HG02798 (cell line): Measurements from ENCODE around the gene AQP3.
"Not testable (repeated sequence)": the region's sequence is repeated elsewhere in the genome, so short reads cannot be mapped to it uniquely, and the experiment has no call there.

ENCODE experiments used
- ATAC-seq: cut with Tn5 transposase; IDR thresholded peaks from one replicate; pipeline ENCODE4 v1.9.1; 2021; ENCODE audit warnings: mild to moderate bottlenecking; ENCODE audit not compliant: unreplicated experiment, poor library complexity

Gene AQP3

DNA sequence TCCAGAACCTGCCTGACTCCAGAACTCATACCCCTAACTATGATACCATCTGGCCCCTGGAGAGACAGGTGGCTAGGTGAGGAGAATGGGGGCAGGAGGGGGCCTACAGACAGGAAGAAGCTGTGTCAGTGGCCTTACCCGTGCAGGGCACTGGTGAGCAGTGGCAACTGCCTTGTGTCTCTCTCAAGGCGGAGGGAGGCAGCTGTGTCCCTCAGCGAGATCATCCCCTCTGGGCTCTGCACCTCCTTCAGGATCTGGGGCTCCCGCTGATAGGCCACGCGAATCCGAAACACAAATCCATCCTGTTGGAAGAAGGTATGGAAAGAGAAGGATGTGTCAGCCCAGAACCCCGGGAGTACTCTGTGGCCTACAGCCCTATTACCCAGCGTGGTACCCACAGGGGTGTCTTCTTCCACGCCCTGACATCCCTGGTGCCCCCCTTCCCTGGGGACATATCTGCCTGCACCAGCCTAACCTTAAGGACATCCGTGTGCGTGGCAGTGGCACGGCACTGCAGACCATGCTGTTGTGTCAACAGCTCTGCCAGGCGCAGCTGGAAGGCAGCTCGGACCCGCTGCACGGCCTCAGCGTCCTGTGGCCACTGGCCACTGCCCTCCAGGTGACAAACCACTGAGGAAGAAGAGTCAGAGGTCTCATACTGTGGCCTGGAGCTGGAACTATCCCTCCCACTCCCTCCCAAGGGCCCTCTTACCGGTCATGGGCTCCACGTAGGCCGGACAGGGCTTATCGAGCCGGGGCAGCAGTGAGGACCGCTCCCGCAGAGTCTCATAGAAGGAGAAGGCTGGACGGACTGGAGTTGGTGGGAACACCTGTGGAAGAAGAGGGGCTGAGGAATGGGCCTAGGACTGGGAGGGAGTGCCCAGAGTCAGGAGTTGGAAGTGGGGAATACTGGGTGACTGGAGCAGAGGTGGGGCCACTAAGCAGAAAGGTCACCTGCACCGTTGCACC lies 18.5 kb upstream of the AQP3 start:
- ATAC-seq = no peak

DNA sequence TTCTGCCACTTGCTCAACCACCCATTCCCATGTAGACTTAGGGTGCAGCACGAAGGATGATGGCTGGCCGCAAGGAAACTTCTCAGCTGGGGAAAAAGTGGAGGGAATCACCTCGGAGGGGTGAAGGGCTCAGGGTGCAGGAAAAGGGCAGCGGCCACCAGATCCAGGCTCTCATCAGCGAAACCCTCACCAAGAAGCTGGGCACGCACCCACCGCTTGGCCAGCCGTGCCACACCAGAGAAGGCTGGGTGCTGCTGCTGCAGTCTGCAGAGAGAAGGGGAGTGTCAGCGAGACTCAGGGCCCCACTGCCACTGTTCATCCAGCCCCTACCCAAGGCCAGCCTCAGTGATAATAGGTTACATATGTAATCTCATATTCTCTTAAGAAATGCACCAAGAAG lies 17.7 kb upstream of the AQP3 start:
- no peak for ATAC-seq

DNA sequence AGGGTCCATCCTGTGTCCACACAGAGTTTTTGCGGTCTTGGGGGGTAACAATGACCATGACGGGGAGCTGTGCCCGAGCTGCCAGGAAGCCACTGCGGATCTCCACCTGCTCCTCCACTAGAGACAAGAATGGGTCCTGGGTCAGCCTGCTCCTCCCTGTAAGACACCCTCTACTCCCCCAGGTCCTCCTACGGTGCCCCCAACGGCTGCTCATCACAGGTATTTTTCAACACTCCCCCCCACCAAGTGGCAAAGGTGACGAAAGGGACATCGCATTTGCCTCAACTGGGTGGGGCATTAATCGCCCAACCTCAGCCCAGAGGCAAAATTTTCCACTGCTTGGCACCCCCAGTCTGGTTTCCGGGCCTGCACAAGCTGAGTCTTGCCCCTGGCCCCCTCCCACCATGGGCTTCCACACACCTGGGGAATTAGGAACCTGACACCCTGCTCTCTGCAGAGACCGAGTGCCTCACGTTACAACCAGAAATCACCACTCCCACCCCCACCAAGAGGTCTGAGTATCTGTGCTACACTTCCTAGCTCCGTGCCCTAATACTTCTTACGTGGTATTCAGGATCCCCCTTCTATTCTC lies 16.7 kb upstream of the AQP3 start:
- ATAC-seq = no peak

DNA sequence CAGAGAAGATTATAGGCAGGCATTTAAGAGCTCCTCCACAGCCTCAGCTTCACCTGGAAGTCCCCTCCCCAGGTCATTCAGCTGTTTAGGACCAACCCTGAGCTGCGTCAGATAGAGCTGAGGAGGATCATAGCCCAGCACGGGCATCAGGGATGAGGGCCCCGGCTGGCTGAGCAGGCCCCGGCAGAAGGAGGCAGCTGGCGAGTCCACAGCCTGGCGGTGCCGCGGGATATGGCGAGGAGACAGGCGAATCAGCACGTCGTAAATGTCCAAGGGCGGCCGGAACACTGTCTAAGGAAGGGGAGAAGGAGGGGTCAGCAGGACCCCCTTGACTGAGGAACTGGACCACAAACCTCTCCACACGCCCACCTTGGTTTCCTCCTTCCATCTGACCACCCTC lies 15.8 kb upstream of the AQP3 start:
- ATAC-seq = no peak

DNA sequence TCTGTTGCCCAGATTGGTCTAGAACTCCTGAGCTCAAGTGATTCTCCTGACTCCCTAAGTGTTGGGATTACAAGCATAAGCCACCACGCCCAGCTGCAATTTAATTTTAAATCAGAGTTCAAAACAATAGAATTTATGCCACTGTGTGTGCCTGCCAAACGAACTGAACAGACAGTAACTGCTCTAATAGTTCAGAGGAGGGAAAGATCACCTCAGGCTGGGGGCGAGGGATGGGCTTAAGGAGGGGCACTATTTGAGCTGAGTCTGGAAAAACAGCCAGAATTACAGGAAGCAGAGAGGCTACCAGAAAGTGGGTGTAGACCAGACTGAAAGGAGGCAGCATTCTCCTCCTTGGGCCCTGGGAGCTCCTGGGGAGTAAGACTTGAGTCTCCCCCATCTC lies 14.1 kb upstream of the AQP3 start:
- ATAC-seq = no peak

DNA sequence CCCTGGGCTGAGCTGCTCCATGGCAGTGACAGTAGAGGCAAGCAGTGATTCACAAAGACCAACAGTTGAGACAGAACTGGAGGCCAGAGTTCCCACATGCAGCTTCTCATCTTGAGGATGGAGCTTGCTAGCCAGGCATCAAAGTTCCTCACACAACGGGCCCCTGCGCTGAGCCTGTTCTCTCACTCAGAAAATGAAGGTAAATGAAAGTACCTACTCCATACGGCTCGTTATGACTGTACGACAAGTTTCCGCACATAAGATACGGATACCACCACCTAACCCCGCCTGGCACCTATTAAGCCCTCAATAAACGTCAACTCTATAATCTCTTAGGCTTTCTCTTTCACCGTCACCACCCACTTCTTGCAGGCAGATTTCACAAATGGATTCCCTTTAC lies 13.5 kb upstream of the AQP3 start:
- ATAC-seq = no peak

DNA sequence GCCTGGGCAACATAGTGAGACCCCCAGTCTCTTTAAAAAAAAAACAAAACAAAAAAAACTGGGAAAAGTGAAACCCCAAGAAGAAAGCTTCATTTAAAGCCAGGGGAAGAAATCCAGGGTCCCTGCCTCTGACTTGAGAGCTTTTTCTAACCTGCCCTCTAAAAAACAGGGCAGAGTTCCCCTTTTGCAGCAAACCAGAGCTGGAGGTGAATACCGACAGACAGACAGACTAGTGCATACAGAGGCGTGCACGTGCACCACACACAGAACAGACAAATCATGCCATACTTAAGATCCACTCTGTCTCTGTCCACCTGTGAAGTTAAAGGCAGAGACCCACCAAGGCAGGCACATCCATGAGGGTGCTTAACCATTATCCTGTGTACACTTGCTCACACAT lies 11.7 kb upstream of the AQP3 start:
- ATAC-seq = no peak

DNA sequence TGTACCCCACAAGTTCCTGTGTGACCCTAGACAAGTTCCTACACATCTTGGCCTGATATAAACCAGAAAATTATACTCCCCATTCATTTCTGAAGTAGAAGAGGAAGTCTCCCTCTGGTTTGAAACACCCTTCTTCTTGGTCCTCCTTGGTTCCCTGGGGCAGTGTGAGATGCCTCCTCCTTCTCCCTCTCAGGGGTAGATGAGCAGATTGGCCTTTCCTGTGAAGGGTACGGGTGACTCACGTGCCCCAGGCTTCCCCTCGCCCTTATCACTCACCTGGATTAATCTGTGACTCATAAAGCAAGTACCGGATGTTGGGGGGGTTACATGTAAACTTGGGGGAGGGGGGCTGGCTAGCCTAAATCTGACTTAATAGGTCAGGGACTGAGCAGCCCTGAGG lies 11.1 kb upstream of the AQP3 start:
- ATAC-seq = no peak

DNA sequence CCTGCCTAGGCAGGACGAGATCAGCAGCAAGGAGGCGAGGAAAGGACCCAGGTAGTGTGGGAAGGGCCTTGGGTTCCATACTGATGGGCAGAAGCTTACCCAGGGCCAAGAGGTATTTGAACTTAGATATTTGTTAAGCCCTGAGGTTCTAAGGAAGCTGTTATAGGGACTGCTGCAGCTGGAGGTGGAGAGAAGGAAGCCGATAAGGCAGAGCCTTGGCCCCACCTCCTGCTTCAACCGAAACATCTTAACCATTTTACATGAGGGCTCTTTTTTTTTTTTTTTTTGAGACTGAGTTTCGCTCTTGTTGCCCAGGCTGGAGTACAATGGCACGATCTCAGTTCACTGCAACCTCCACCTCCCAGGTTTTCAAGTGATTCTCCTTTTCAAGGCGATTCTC lies 8.6 kb upstream of the AQP3 start:
- peak; percentile 28 for ATAC-seq

DNA sequence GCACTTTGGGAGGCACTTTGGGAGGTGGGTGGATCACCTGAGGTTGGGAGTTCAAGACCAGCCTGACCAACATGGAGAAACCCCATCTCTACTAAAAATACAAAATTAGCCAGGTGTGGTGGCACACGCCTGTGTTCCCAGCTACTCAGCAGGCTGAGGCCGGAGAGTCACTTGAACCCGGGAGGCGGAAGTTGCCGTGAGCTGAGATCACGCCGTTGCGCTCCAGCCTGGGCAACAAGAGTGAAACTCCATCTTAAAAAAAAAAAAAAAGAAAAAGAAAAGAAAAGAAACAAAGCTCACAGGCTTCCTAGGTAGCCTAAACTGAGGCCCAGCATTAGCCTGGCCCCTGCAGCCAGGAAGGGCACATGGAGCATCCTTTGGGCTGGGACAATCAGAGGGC lies 8.1 kb upstream of the AQP3 start:
- not testable (repeated sequence) for ATAC-seq

DNA sequence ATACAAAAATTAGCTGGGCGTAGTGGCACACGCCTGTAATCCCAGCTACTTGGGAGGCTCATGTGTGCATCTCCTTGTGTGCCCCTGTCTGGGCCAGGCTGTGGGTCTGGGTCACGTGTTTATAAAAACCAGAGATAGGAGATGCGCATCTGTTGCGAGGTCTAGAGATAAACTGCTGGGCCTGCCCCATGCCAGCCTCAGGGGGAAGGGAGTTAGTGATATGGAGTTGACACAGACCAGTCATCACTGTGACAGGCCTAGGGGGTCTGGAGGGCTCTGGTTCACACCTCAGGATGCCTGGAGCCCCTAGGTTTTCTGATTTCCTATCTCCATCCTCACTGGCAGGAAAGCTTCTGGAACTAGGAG lies 7.3 kb upstream of the AQP3 start:
- not testable (repeated sequence) for ATAC-seq

DNA sequence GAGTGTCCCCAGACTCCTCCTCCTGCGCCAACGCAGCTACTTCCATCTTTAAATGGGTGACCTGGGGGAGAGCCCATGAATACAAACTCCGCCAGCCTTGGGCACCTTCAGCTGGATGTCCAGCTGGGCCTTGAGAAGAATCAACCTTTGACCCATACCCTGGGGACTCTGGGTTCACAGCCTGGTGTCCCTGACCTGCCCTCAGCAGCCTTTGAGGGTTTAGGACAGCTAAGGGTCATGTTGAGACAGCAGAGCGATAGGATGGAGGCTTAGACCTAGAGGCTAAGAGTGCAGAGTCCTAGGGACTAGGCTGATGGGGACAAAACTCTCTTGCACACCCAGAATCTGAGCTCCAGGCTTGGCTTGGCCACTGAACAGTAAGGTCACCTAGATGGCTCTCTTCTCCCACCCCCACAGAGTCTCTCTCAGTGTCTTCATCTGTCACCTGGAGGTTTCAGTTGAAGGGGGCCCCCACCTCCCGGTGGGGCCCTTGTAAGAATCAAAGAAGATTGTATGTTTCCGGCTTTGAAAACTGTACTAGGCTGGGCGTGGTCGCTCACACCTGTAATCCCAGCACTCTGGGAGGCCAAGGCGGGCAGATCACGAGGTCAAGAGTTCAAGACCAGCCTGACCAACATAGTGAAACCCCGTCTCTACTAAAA lies 6.7 kb upstream of the AQP3 start:
- peak; percentile 45 for ATAC-seq

DNA sequence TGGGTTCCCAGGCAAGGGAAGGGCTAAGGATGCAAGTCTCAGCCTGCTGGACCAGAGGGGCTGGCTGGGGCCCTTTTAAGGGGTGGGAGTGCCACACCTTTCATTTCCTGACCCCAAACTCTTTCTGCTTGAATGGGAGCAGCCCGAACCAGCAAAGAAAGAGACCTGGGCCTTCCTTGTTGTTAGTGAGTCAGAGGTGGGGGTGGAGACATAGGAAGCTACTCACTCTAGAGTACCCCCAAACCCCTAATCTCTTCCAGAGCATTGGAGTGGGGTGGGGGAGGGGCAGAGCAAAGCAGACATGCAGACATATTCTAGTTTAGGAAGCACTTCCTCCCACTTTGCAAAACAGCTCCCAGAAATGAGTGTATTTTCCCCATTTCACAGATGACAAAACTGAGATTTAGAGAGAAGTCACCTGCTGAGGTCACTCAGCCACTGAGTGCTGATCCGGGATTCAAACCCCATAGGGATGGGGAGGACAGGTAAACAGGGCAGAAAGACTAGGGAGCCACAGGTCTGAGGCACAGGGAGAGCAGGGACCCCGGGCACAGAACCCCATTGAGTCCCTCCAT lies 6.0 kb upstream of the AQP3 start:
- ATAC-seq = no peak

DNA sequence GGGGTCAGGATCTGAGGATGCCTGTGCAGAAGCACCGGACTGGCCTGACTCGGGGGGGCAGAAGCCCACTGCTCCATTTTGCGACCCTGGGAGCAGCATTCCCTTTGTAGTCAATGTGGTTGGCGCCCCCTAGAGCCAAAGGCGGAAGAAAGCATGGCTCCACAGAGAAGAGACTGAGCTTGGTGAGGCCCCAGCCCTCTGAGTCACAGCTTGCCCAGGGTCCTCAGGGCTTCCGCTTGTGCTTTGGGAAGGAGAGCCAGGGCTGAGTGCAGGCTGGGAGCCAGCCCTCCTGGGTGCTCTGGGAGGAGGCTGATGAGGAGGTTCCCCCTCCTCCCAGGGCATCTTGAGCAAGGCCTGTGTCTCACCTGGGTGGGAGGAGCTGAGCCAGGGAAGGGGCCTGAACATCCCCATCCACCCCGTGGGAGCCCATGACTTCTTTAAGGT lies 5.5 kb upstream of the AQP3 start:
- ATAC-seq = peak; percentile 40

DNA sequence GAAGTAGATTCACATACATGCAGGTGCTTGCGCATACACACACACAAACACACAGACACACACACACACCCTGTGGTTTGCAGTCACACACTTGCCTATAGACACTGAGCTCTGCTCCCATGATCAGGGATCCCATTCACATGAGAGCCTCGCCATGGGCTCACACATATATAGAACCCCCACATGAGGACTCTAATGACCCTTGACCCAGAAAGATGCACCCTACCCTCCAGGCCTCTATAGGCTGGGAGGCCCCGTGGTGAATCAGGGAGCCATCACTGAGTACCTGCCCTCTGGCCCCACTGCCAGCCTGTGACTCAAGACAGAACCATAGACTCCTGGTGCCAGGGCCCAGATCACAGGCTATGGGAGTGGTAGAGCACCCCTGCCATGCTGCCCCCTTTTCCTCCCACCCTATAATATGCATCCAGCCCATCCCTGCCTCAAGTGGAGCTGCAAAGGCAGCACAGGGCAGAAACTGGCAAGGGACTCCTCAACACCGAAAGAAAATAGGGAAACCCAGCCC lies 3.3 kb upstream of the AQP3 start:
- ATAC-seq = no peak

DNA sequence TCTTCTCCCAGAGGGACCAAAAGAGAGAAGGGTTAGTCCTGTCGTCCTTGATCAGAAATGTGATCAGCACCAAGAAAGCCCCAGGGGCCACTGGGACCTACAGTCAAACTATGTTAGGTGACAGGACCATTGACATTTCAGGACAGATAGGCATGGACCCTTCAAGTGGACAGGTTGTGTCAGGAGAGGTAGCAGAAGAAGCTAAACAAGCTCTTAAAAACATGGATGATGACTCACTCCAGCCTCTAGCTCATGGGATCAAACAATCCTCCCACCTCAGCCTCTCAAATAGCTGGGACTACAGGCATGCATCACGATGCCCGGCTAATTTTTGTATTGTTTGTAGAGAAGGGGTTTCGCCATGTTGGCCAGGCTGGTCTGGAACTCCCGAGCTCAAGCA lies 2.3 kb upstream of the AQP3 start:
- ATAC-seq = no peak

DNA sequence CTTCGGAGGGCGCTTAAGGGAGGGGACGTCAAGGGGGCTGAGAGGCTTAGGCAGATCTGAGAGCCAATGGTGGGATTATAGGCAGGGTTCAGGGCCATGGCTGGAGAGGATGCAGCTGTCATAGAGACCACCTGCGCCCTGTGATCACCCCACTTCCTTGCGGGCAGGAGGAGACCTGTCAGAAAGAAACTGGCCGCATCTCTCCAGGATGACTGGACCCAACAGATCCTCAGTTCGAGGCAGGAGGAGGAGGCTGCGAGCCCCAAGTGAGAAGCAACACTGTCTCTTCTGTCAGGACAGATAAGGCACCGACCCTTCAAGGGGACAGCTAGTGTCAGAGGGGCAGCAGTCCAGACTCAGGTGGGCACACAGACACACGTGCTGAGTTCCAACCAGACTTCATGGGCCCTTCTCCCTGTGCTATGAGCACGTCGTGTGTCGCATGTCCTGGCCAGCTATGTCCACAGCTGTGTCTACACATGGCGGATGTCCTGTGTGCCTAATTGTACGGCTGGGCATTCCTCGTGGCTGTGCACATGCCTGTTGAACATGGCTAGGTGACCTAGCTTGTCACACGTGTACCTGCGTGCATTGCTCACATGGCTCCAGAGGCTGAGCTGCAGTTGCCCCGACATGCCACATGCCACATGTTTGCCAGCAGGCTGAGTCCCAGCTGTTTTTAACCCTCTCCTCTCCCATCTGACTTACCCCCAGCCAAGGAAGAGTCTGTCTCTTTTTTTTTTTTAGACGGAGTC lies 583 bp upstream of the AQP3 start:
- no peak for ATAC-seq

DNA sequence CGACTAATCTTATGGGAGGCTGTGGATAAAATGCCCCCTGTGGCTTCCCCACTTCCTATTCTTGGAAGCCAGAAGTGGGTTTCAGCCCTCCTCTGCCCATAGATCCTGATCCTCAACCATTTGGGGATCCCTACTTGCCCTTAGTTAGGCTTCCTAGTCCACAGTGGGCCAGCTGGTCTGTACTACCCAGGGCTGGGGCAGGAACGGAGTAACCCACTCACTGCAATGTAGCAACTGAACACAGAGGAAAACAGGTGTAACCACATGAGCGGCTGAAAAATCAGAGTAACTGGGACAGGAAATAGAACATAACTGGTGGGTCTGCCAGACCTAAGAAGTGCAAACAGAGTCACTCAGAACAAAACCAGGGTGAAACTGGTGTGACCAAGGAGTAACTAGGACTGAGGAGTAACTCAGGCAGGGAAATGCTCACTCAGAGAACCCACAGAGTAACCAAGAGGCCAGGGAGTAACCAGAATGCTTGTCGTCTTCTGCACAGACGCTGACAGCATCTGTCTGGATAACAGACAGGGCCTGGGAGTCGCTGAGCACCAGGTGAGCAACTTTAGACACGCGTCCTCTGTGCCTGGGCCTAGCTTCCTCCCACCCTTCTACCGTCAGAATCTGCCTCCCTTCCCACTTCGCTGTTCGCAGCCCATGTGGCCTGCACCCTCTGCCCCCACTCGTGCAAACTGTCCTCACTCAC lies 1.0 kb downstream of the AQP3 start:
- ATAC-seq = peak; percentile 77

DNA sequence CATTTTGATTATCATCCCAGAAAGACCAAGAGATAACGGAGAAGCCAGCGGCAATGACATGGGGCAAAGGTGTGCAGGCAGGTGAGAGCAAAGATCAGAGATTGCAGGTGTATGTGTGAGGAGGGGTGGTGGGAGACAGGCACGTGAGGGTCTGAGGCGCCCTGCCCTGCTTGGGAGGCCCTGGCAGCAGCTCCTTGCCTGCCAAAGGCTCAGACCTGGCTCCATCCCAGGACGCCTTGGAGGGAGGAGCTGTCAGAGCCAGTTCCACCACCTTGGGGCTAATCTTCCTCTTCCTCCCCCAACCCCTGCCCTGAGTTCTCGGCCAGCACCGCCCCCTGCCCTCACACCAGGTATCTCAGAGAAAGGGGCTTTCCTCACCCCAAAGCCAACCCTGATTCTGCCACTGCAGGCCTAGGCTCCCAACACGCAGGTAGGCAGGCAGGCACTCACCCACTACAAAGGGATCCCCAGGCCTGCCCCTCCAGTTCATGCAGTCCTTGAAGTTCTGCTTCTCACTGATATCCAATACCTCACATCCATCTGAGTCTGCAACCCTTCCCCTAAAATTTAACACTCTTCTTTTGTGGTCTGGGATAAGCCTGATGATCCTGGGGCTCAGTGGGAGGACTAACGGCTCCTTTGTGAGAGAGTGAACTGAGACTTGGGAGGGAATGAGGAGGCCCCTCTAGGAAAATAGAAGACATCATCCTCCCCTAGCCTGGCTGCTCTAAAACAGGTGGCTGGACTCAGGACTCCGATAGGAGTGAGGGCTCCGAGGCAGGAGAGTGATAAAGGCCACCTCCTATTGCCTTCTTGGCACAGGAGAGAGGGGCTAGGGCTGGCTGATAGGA lies 1.8 kb downstream of the AQP3 start:
- no peak for ATAC-seq
